HG02870 (cell line): ENCODE measurements around the gene MPP2.
"Not testable (repeated sequence)": the region's sequence is repeated elsewhere in the genome, so short reads cannot be mapped to it uniquely, and the experiment has no call there.

Experiments used
- ATAC-seq: cut with Tn5 transposase; IDR thresholded peaks from one replicate; pipeline ENCODE4 v1.9.1; 2021; ENCODE audit warnings: mild to moderate bottlenecking, moderate library complexity; ENCODE audit not compliant: unreplicated experiment

MPP2 gene

DNA sequence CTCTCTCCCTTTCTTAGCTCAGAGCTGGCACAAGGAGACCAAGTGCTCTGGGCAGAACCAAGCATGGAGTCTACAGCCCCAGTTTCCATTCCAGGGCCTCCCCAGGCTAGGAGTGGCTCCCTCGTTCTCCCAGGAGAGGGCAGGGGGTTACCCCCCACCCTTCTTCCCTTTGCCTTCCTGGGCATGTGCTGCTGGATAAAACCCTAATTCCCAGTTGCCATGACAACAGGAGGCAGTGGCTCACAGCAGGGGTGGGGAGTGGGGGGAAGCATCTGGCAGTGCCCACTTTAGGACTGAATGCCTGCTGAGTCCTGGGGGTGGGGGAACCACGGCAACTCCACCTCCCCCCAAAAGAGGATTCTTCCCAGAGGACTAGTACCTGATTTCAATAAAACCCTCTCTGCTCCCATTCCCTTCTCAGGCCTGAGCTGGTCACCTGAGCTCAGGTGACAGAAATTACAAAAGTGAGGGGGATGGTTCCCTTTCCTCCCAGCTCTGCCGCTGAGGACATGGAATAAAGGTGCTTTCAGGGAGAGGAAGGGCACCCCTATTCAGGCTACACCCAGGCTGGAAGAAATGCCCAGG is 1.8 kb downstream of the MPP2 start:
- ATAC-seq, result no peak

DNA sequence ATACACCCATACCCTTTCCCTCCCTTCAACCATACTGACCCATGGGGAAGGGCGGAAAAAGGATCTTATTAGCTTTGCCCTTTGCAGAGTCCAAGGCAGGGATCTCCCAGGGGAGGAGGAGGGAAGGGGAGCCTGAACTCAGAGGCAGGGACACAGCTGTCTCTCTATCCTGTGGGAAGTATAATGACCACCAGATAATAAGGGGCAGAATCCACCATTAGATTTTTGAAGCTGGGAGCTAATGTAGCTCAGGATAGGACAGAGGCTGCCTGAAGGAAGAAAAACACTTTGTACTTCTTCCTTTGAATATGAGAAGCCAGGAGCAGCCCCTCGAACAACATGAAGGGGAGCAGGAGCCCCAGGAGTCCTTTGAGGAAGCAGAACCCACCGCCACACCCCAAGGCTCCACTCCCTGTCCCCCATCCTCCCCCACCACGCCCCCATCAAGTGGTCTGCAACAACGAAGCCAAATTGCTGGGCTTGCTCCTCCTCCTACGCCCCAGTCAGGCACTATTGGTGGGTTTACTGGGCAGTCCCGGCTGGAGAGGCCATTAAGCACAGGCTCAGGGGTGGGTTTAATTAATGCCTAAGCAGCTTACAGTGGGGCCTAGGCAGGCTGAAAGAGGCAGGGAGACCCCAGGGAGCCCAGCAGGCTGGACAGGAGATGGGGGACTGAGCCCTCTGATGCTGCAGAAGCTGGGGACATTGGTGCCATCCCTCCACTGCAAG is 5.3 kb downstream of the MPP2 start:
- no peak for ATAC-seq

DNA sequence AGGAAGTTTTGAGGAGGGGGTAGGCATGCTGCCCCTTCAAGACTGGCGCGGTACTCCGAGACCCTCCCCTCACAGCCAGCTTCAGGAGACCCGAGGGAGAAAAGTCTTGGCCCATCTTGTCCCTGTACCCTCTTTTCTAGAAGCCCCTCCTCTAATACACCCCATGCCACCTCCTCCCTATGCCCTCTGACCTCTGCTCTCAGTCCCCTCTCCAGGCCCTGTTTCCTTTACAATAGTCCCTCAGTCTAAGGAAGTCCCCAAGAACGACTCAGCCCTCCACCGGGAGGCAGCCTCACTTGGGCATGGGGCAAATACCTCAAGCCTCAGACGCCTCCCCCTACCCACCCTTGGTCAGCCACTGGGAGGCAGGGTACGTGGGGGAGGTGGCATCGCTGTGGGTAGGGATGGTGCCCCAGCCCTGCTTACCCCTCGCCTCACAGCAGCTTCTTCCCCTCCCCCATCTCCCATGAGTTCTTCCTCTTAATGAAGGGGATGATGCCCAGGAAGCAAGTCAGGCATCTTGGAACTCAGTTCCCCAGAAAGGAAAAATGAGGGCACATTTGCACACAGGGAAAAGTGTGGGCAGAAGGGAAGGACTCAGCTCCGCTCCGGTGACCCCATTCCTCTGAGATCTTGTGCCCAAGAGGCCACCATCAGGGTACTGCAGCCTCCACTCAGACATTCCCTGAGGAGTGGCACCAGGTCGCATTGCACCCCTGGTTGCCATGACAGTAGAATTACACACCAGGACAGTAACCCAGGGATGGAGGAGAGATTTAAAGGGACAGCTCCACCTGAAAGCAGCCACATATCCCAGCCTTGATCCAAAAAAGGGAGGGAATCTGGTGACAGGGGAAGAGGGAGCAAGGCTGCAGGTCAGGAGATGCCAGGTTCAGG is 6.2 kb downstream of the MPP2 start:
- no peak for ATAC-seq

DNA sequence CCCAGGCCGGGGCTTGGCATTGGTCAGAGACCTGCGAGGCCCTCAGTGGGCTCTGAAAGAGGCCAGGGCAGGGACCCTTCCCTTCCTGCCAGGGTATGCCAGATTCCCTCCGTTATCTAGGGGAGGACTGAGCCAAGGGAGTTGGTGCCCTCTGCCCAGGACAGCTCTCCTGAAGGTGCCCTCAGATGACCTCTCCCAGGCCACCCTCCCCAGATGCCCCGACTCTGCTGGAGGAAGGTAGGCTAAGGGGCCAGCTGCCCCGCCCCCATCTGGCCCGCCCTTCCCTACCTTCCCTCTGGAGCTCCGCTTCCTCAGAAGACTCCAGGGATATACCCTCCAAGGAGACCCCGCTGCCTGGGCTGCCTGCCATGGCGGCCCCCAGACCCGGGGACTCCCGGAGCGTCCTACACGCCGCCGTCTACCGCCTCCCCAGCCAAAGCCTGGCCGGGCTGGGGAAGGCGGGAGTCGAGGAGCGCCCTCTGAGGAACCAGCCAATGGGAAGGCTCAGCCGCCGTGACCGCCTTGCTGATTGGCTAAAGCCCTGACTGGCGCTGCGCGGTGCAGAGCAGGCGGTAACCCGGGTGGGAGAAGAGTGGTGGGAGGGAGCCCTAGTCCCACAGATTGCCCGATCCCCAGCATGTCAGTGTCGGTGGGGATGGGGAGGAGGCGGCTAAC is 7.0 kb downstream of the MPP2 start:
- no peak for ATAC-seq

DNA sequence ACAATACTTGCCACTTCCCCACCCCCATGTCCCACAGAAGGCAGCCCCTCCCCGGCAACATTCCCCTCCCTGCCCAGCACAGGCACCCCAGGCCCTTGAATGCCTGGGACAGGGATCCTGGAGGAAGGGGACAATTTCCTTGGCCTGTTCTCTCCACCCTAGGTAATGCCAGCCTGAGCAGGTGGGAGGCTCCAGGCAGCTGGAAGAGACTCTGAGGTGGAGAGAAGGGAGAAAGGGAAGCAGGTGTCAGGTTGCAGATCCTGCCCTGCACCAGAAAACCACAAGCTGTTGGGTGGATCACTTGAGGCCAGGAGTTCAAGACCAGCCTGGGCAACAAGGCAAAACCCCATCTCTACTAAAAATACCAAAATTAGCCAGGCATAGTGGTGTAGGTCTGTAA is 8.9 kb downstream of the MPP2 start:
- ATAC-seq, result no peak

DNA sequence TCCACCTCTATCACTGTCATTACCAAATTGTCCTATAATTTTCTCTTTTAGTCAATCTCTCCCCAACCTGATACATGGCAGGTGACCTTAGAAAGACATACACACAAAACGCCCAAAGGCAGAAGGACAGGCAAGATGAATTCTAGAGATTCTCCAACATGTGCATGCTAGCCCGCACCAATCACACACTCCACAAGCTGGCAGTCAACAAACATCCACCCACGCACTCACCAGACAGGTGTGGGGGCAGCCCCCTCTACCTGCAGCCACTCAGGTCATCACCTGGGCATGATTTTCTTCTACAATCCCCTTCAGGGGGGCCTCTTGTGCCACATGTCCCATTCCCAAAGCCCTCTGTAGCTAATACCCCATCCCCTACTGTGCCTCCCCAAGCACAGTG is 9.5 kb downstream of the MPP2 start:
- ATAC-seq, result no peak

DNA sequence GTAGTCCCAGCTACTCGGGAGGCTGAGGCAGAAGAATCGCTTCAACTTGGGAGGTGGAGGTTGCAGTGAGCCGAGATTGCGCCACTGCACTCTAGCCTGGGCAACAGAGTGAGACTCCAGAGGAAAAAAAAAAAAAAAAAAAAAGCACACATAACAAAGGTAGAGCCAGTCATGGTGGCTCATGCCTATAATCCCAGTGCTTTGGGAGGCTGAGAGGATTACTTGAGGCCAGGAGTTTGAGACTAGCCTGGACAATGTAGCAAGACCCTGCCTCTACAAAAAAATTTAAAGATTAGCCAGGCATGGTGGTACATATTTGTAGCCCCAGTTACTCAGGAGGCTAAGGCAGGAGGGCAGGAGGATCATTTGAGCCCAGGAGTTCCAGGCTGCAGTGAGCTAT is 12.8 kb downstream of the MPP2 start:
- ATAC-seq, result not testable (repeated sequence)

DNA sequence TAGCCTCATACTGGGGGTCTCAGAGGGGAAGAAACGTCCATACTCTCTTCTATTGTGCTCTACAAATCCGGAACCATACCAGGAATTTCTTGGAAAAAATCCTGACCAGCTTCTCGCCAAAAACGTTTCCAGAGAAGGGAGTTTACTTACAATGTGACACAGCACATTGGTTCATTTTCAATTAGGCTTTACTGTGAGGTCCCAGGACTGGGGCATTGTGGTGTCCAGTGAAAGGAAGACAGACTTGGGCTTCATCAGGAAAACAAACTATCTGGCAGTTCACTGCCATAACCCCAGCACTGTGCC is 14.7 kb downstream of the MPP2 start:
- no peak for ATAC-seq

DNA sequence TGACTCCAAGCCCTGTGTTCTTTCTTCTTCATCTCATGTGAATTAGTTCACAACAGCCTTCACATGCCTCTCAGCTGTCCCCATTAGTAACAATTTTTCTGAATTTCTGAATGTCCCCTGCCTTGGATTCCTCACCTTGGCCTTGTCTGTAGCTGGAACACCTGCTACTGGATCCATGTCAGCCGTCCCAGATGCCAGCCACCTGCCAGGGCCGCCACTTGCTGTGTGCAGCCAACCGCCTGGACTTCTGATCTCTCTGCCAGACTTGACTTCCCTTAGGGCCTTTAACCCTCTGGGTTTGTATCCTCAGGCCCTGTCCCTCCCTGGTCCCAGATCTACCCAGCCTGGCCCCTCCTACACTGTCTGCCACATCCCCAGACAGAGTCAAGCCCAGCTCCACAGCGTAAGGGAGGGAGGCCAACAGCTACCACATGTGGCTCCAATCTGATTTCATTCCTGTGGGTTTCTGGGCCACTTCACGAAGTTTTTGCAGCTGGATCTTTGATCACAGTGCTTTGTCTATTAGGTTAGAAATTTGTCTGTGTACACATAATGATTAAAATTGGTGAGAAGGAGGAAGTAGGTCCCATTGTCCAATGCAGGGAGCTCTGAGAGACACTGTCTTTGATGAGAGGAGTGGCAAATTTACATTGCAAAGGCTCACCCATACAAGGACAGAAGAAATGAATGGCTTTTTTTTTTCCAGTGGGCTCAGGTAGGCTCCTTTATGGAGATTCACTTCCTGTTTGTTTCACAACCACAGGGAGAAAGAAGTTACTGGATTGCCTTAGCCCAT is 15.3 kb downstream of the MPP2 start:
- no peak for ATAC-seq

DNA sequence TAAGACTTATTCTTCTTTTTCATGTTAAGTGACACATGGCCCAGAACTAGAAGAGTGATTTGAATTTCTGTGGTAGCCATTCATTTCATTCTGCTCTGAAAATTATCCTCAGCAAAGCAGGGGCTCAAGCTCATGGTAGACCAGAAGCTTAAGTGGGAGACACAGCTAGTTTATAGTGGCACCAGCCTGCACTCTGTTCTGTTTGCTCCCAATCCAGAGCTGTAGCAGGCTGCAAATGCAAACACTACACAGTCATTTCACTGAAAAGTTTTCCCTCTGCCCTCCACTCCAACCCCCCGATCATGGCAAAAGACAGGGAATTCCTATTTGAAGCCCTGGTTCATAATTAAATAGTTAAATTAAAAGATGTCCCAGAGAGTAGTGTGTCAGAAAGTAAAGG is 17.1 kb downstream of the MPP2 start:
- ATAC-seq, result no peak

DNA sequence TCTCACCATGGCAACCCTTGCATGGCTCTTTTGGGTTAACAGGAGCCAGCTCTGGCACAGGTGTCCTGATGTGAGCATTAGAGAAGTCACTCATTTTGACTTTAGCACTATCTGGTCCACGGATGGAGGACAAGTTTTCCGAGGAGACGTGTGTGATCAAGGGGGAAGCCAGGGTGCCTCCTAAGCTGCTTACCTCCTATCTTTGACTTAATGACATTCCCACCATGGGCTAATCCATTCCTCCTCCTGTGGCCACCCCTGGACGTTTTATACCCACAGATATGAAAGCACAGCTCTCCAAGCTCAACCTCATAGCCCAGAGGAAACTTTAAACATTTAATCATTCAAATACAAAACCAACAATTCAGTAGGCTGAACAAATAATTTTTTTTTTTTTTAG is 18.8 kb downstream of the MPP2 start:
- ATAC-seq, result no peak

DNA sequence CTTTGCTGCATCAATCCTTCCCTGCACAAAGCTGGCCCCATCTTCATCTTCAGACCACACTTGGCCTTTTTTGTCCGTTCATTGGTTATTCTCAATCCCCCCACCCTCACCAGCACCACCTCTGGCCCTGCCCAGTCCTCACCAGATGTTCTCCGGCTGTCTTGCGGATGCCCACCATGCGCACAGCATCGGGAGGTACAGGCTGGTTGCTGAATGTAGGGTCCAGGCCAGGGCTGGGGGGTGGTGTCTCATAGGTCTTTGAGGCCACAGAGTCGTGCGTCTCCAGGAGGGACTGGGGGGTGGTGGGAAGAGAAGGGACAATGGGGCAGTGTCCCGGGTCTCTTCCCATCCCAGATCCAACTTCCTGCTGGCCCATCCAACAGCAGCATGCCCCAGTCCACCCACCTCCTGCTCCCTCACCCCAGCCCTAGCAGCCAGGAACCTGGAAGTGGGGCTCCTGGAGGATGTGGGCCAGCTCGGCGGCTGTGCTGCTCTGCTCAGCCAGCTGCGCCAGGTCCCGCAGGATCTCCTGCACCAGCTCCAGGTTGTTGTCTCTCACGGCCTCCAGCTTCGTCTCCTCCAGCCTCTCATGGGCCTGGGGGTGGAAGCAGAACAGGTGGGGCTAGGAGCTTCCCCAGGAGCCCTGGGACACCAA is 24.4 kb downstream of the MPP2 start:
- no peak for ATAC-seq

DNA sequence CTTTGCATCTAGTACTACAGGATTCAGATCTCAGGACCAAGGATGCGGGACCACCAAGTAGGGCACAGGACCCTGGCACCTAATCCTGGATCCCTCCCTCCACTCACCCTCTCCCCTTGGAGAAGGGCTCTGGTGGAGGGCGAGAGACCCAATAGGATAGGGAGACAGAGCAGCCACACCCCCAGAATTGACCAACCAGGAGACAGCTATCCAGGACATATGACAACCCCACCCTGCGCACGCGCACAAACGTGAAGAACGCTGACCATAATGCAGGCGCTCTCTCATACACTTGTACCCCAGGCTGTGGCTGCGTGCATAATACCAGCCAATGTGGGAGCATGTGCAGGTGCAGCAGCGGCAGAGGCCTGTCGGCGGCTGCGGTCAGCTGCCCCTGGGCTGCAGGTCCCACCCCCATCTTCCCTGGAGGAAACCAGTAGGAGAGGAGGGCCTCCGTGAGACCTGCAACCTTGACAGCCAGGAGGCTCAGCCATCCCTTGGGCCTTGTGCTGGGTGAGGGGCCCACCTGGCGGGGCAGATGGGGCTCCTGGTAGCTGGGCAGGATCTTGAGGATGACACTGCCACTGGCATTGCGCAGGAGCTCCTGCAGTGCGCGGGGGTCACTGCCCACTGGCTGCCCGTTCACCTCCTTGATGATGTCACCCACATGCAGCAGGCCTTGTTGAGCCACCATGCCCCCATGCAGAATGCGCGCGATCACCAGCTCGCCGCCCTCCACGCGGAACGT is 25.4 kb downstream of the MPP2 start:
- no peak for ATAC-seq

DNA sequence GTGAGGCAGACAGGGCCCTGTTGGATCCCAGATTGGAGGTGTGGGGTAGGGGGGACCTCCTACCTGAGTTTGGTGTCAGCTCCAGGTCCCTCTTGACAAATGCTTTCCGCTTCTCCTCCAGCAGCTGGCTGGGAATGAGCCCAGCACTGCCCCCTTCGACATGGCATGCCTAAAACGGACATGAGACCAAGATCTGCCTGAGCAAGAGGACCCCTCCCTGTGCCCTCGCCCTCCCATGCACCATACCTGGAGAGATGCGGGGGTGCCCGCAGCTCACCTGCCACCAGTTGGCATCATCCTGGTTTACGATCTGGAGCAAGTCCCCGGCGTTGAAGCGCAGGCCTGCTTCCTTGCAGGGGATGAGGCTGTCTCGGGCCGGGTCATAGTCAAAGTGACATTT is 26.2 kb downstream of the MPP2 start:
- no peak for ATAC-seq

DNA sequence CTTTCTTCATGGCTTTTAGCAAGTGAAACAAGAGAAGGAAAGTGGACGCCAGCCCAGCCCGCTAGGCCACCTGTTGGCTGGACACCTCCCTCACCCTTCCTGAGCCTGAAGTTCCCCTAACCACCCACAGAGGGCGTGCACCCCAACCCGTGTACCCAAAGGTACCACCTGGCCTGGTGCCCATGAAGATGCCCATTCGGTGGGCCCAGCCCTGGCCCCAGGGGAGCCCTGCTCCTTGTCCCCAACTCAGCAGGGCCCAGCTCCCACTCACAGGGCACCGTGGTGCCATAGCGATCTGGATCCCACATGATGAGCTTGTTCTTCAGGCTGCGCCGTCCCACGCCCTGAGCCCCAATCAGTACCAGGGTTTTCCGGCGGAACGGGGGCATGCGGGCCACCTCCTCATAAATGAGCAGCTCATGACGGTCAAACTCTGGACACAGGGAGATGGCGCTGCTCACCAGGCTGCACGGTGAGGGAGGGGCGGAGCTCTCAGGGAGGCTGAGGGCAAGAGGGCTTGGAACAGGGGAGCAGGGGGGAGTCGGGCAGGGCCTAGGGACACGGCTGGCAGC is 26.8 kb downstream of the MPP2 start:
- no peak for ATAC-seq

DNA sequence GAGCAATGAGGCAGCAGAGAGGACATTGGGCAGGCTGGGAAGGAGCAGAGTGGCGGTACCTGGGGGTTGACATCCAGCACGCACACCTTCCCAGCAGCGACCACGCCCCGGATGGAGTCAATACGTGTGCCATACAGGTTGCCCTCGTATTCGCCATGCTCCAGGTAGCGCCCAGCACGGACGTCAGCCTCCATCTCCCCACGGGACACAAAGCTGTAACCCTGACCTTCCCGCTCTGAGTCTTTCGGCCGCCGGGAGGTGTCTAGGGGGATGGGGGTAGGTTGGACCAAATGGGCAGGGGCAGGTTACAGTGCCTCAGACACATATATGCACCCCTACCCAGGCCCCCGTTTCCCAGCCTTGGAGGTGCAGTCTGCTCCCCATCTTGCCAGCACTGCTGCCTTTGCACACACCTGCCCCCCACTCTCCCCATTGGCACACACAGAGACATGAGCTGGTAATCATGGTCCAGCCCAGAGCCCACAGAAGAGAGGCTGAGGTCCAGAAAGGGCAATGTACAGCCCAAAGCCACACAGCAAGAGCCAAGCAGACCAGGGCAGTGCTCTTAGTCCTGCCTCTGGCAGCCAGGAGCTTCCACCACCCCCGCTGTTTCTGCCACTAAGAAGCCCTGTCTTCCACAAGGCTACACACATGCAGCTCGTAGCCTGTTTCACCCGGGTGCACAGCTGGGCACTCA is 27.5 kb downstream of the MPP2 start:
- no peak for ATAC-seq

DNA sequence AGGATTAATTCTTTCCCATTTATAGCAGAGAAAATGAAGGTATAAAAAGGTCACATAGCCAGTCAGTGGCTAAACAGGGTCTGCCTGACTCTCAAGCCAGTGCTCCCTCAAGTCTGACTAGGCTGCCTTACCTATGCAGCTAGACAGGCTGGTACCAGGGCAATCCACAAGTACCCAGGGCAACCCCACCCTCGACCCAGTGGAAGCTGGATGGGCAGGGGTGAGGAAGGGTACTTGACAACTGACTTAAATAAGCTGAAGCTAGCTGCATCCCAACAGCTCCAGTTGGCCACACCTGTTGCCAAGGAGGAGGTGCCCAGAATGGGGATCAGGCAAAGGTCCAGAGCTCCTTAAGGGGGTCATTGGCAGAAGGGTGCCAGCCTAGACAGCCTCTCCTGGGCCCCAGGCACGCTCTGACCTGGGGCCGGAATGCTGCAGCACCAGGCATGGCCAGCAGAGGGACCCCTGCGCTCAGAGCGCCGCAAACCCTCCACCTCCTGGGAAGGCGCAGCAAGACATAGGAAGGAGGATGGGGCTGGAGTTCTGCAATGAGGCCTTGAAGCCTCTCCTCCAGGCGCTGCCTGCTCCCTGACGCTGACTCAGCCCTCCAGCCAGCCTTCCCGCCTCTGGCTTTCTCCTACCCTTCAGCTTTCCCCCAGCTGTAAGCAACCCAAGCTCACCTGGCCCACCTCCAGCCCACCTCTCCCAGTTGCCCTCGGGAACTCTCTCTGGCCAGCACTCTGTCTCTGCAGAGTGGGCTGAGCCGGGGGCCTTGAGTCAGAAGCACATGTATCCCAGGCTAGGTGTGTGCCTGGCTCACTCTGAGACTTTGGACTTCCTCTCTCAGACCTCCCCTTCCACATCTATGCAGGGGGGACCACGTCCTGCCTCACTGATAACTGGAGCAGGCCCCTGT is 28.8 kb downstream of the MPP2 start:
- no peak for ATAC-seq
